ENCODE results near the gene KIF1B. TPM values are rescaled to one million over a fixed set of nuclear protein-coding genes. Genes with fewer than 3 reads are reported as not detected.

KIF1B gene
- total RNA-seq, 1 experiment from 2014 or later: 33.0 TPM

GRCh38 chr1:10213186-10213705 lies 2.9 kb downstream of the KIF1B start:
- Histone ChIP-seq H3K27me3 (ENCODE audit: control insufficient read depth, insufficient read depth, low read length) (no peaks in the 10 kb centered on the region), H3K4me1 (ENCODE audit: control insufficient read depth, insufficient read depth, low read length) (peaks cover 27% of the 10 kb centered on the region), H3K27ac (ENCODE audit: low read length) (no peak overlapping the region), H3K9me3 (ENCODE audit: control insufficient read depth, insufficient read depth, low read depth, low read length) (no peaks in the 10 kb centered on the region), H3K36me3 (ENCODE audit: control insufficient read depth, insufficient read depth, low read length) (no peaks in the 10 kb centered on the region; the same call in 1 of the 2 replicates), H3K4me3 (ENCODE audit: low read depth in 2 of 2, low read length in 2 of 2) (no peak overlapping the region)
- ChIA-PET CTCF (interaction anchor here (0.6 kb wide), 1 partner anchor 454 kb away, joined by 3 read pairs; no protein-coding TSS in a partner anchor), POLR2A (no interaction called here)
- DNase-seq (ENCODE audit: low read depth, low spot score) (no peak), ATAC-seq (no peak)
- in situ Hi-C loops (cut with HindIII; ENCODE audit: low pct_unique_long_range_greater_than_20kb, low sequenced_read_pairs) (no loop called here), intact Hi-C loops (cut with micrococcal nuclease; ENCODE audit: unreplicated experiment) (loop anchor here (10.0 kb wide), 1 partner anchor 122 kb away; no protein-coding TSS in a partner anchor)
- BruUV-seq (replicated peaks): no TSS peak
- TF ChIP-seq, protein P1, sequence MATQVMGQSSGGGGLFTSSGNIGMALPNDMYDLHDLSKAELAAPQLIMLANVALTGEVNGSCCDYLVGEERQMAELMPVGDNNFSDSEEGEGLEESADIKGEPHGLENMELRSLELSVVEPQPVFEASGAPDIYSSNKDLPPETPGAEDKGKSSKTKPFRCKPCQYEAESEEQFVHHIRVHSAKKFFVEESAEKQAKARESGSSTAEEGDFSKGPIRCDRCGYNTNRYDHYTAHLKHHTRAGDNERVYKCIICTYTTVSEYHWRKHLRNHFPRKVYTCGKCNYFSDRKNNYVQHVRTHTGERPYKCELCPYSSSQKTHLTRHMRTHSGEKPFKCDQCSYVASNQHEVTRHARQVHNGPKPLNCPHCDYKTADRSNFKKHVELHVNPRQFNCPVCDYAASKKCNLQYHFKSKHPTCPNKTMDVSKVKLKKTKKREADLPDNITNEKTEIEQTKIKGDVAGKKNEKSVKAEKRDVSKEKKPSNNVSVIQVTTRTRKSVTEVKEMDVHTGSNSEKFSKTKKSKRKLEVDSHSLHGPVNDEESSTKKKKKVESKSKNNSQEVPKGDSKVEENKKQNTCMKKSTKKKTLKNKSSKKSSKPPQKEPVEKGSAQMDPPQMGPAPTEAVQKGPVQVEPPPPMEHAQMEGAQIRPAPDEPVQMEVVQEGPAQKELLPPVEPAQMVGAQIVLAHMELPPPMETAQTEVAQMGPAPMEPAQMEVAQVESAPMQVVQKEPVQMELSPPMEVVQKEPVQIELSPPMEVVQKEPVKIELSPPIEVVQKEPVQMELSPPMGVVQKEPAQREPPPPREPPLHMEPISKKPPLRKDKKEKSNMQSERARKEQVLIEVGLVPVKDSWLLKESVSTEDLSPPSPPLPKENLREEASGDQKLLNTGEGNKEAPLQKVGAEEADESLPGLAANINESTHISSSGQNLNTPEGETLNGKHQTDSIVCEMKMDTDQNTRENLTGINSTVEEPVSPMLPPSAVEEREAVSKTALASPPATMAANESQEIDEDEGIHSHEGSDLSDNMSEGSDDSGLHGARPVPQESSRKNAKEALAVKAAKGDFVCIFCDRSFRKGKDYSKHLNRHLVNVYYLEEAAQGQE (IDR thresholded peaks at IDR 0.05; ENCODE audit: insufficient read depth in 1 of 2, low read depth in 2 of 2, low read length in 1 of 2): no peak
- no peak for TF ChIP-seq SIN3A (IDR thresholded peaks at IDR 0.05; ENCODE audit: borderline replicate concordance, insufficient read depth, low read depth, low read length)
- no peak for TF ChIP-seq POLR2AphosphoS5 (IDR thresholded peaks at IDR 0.05; ENCODE audit: low read depth, low read length)
- TF ChIP-seq, protein P2, sequence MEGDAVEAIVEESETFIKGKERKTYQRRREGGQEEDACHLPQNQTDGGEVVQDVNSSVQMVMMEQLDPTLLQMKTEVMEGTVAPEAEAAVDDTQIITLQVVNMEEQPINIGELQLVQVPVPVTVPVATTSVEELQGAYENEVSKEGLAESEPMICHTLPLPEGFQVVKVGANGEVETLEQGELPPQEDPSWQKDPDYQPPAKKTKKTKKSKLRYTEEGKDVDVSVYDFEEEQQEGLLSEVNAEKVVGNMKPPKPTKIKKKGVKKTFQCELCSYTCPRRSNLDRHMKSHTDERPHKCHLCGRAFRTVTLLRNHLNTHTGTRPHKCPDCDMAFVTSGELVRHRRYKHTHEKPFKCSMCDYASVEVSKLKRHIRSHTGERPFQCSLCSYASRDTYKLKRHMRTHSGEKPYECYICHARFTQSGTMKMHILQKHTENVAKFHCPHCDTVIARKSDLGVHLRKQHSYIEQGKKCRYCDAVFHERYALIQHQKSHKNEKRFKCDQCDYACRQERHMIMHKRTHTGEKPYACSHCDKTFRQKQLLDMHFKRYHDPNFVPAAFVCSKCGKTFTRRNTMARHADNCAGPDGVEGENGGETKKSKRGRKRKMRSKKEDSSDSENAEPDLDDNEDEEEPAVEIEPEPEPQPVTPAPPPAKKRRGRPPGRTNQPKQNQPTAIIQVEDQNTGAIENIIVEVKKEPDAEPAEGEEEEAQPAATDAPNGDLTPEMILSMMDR (IDR thresholded peaks at IDR 0.05): no peak
- no peak for TF ChIP-seq TCF7L2 (IDR thresholded peaks at IDR 0.05; ENCODE audit: low read depth, low read length)

GRCh38 chr1:10216090-10216749 lies 5.8 kb downstream of the KIF1B start:
- TF ChIP-seq, protein P1 (IDR thresholded peaks at IDR 0.05; ENCODE audit: insufficient read depth in 1 of 2, low read depth in 2 of 2, low read length in 1 of 2): no peak
- Histone ChIP-seq H3K36me3 (ENCODE audit: control insufficient read depth, insufficient read depth, low read length) (no peaks in the 10 kb centered on the region; the same call in 1 of the 2 replicates), H3K27me3 (ENCODE audit: control insufficient read depth, insufficient read depth, low read length) (no peaks in the 10 kb centered on the region), H3K27ac (ENCODE audit: low read length) (no peak overlapping the region), H3K9me3 (ENCODE audit: control insufficient read depth, insufficient read depth, low read depth, low read length) (no peaks in the 10 kb centered on the region), H3K4me3 (ENCODE audit: low read depth in 2 of 2, low read length in 2 of 2) (no peak overlapping the region), H3K4me1 (ENCODE audit: control insufficient read depth, insufficient read depth, low read length) (peaks cover 23% of the 10 kb centered on the region)
- DNase-seq (ENCODE audit: low read depth, low spot score) (no peak), ATAC-seq (no peak)
- intact Hi-C loops (cut with micrococcal nuclease; ENCODE audit: unreplicated experiment): loop anchor here (10.0 kb wide), 1 partner anchor 119 kb away; no protein-coding TSS in a partner anchor
- in situ Hi-C loops (cut with HindIII; ENCODE audit: low pct_unique_long_range_greater_than_20kb, low sequenced_read_pairs): no loop called here
- POLR2A ChIA-PET: interaction anchor here (0.6 to 1.0 kb wide), 3 partner anchors 183 to 227 kb away, joined by 3 to 4 read pairs (median 3); partner anchors contain the start of gene UBE4B
- CTCF ChIA-PET: interaction anchor here (0.7 kb wide), 1 partner anchor 77 kb away, joined by 20 read pairs; no protein-coding TSS in a partner anchor
- BruUV-seq (replicated peaks): no TSS peak

Measured in Panc1 (cell line).